Astrocyte (in vitro differentiated cells and primary cell): Measurements from ENCODE around the gene TNFRSF19.

Experiments used
- CTCF ChIP-seq: IDR thresholded peaks from 2 replicates; pipeline ENCODE4 v1.5.1; 2011; ENCODE audit warnings: low read depth, mild to moderate bottlenecking, inconsistent platforms, low read length, moderate library complexity; ENCODE audit not compliant: insufficient read depth
- EZH2 ChIP-seq: IDR thresholded peaks from 2 replicates; pipeline ENCODE4 v1.6.1; 2012; ENCODE audit warnings: mild to moderate bottlenecking, low read length, inconsistent platforms; ENCODE audit not compliant: insufficient read depth

GRCh38 chr13:23709536-23709935, 139.3 kb downstream of the TNFRSF19 start:
- TF ChIP-seq CTCF (no peak), EZH2 (no peak)
